SK-N-DZ (cell line): ENCODE data around the gene ENTPD8.

Source experiments
- DNase-seq: peaks from one replicate; pipeline ENCODE4 v3.0.0-alpha.2; 2015; ENCODE audit warnings: low spot score

The ENTPD8 gene

GRCh38 chr9:137431416-137431931 lies 9.7 kb downstream of the ENTPD8 start:
- no peak for DNase-seq

GRCh38 chr9:137430723-137431415 lies 10.3 kb downstream of the ENTPD8 start:
- no peak for DNase-seq

- DNase-seq = no peak
Measured at GRCh38 chr9:137429974-137430722, 11.0 kb downstream of the ENTPD8 start.

- DNase-seq = no peak
Measured at GRCh38 chr9:137429546-137429890, 11.6 kb downstream of the ENTPD8 start.

GRCh38 chr9:137428841-137429545 lies 12.2 kb downstream of the ENTPD8 start:
- no peak for DNase-seq

GRCh38 chr9:137428311-137428630 lies 12.9 kb downstream of the ENTPD8 start:
- DNase-seq = no peak

- no peak for DNase-seq
Measured at GRCh38 chr9:137427454-137428310, 13.5 kb downstream of the ENTPD8 start.

- no peak for DNase-seq
Measured at GRCh38 chr9:137426018-137426681, 15.0 kb downstream of the ENTPD8 start.

GRCh38 chr9:137423514-137424291 lies 17.5 kb downstream of the ENTPD8 start:
- DNase-seq = no peak

- peak; percentile 89 for DNase-seq
Measured at GRCh38 chr9:137422604-137423513, 18.3 kb downstream of the ENTPD8 start, which contains the start of the genes EXD3 and NOXA1. Gene EXD3, minus strand, starts transcription at chr9:137423162. Its CDS starts 27,805 bp downstream, at chr9:137395357. Gene NOXA1, plus strand, starts transcription at chr9:137423393. Its CDS starts 137 bp downstream, at chr9:137423530.

GRCh38 chr9:137421838-137422603 lies 19.1 kb downstream of the ENTPD8 start:
- DNase-seq = no peak

GRCh38 chr9:137417161-137418021 lies 23.8 kb downstream of the ENTPD8 start:
- DNase-seq = no peak

- no peak for DNase-seq
Measured at GRCh38 chr9:137416563-137417151, 24.5 kb downstream of the ENTPD8 start.

GRCh38 chr9:137416006-137416562 lies 25.1 kb downstream of the ENTPD8 start:
- DNase-seq = no peak

- DNase-seq = no peak
Measured at GRCh38 chr9:137415451-137415850, 25.7 kb downstream of the ENTPD8 start.

GRCh38 chr9:137412431-137412830 lies 28.7 kb downstream of the ENTPD8 start:
- no peak for DNase-seq
